Stimulated activated CD4-positive, alpha-beta T cell treated with anti-CD3 and anti-CD28 coated beads, Interleukin-2, amount 100 ng/mL, for 4 hours (primary cell): ENCODE results near the gene ENKUR.

ENCODE experiments used
- DNase-seq: peaks from one replicate; pipeline ENCODE4 v3.0.0-alpha.2; 2020; ENCODE audit warnings: low read depth

The ENKUR gene

DNA sequence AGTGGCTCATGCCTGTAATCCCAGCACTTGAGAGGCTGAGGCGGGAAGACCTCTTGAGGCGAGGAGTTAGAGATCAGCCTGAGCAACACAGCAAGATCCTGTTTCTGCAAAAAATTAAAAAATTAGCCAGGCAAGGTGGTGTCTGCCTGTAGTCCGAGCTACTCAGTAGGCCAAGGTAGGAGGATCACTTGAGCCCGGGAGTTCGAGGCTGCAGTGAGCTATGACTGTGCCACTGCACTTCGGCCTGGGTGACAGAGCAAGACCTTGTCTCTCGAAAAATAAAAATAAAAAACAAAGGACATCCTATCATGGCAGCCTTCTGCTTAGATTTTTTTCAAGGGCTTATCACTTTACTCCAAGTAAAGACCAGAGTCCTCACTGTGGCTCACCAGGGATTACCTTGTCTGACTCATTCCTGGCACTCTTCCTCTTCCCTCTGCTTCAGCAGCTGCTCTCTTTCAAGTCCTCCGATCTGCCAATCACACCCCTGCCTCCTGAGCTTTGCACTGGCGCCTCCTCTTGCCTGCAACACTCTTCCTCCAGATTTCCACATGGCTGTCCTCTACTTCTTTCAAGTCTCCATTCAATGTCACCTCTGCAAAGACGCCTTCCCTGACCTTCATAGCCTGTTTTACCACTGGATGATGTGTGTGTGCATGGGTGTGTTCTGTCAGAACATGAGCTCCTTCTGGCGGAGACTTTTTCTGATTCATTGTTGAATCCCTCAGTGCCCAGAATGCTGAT is 71.3 kb downstream of the ENKUR start:
- no peak for DNase-seq

DNA sequence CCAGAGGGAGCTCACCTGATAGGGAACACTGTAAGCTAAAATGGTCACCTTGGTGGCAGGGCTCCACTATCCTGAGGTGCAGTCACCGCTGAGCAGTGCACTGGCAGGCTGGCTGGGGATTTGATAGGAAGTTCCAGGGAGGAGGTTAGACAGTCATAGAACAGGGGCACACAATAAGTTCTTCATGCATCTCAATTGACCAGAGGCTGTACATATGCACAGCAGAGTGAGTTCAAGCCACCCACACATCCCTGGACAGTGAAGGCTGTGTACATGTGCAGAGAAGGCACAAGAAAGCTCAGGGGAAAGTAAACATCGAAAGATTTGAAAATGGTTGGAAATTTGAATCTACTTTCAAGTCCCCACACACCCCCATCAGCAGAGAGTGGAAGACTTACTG is 77.4 kb downstream of the ENKUR start:
- no peak for DNase-seq

DNA sequence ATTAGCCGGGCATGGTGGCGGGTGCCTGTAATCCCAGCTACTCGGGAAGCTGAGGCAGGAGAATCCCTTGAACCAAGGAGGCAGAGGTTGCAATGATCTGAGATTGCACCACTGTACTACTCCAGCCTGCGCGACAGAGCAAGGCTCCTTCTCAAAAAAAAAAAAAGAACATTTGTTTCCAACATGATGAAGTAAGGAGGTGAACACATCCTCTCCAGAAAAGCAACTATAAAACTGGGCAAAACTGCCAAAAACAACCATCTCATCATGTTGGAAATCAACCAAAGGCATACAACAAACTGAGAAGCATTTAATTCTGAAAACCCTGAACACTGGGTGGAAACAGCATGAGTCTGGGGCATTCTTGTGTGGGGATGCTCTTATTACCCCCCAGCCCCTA is 77.9 kb downstream of the ENKUR start:
- DNase-seq = no peak

DNA sequence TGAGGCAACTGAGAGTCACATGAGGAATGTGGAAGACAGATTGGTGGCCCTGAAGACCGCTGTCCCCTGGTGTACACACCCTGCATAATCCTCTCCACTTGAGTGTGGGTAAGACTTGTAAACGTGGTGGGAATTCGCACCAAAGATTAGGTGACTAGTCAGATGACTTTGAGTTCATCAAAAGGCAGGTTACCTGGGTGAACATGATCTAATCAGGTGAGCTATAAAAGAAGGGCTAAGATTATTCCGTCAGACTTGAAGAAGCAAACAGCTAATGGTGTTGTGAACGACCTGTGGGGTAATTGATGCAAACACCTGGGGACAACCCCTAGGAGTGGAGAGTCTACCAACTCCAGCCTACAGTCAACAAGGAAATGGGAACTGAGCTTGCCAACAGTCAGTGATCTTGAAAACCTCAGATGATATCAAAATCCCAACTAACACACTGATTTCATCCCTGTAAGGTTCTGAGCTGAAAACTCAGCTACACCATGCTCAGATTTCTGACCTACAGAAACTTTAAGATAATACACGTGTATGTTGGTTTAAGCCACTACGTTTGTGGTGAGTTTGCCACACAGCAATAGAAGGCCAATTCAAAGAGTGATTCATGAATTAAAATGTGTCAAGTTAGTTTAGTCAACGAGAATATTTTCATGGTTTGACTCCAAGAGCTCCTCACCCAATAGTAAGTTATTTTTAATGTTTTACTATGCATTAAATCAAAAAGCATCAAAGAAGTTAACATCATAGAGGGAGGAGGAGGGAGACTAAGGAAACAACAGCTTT is 80.3 kb downstream of the ENKUR start:
- no peak for DNase-seq
